GM12892 (cell line): ENCODE results near the gene DCANP1.

ENCODE experiments used
- POLR2A ChIP-seq: IDR thresholded peaks from 2 replicates; pipeline ENCODE4 v1.6.1; 2011; ENCODE audit warnings: low read depth, low read length, control low read depth
- POLR2AphosphoS5 ChIP-seq: IDR thresholded peaks from 2 replicates; pipeline ENCODE4 v1.6.1; 2011; ENCODE audit warnings: low read depth, low read length, control low read depth
- TAF1 ChIP-seq: IDR thresholded peaks from 2 replicates; pipeline ENCODE4 v1.6.1; 2011; ENCODE audit warnings: low read depth, mild to moderate bottlenecking, control low read depth, low read length, borderline replicate concordance

- TF ChIP-seq TAF1 (no peak), POLR2A (no peak), POLR2AphosphoS5 (no peak)
Measured at GRCh38 chr5:135405082-135405481, 42.1 kb downstream of the DCANP1 start.
